Superior temporal gyrus (tissue), 1 donor: ENCODE measurements around the gene LSP1.
"Not testable (repeated sequence)": the region's sequence is repeated elsewhere in the genome, so short reads cannot be mapped to it uniquely, and the experiment has no call there.

Experiments used
- DNase-seq: peaks from one replicate; pipeline ENCODE4 v3.0.0-alpha.2; 2016; ENCODE audit errors: extremely low spot score

The LSP1 gene

DNA sequence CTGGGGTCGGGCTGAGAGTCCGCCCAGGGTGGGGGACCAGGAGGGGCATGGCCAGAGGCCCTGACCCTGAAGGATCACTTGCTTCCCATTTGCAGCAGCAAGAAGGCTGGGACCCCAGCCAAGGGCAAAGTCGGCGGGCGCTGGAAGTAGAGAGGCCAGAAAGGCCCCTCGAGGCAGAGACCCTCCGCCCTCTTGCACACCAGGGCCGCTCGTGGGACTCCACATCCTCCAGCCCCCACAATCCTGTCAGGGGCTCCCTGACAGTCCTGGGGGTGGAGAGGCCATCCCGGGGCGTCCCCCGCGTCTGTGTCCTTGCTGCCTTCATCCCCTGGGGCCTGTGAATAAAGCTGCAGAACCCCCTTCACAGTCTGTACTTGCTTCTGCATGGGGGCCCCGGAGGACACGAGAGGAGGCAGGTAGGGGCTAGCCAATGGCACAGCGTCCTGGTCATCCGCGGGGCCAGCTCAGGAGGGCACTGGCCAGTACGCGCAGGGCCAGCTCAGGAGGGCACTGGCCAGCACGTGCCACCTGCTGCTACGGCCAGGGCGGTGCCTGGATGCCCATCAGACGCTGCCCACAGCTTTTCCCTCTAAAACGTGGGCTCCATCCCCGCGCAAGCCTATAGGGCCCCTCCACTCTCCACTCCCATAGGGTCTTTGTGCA is 85.6 kb downstream of the LSP1 start:
- DNase-seq = no peak

DNA sequence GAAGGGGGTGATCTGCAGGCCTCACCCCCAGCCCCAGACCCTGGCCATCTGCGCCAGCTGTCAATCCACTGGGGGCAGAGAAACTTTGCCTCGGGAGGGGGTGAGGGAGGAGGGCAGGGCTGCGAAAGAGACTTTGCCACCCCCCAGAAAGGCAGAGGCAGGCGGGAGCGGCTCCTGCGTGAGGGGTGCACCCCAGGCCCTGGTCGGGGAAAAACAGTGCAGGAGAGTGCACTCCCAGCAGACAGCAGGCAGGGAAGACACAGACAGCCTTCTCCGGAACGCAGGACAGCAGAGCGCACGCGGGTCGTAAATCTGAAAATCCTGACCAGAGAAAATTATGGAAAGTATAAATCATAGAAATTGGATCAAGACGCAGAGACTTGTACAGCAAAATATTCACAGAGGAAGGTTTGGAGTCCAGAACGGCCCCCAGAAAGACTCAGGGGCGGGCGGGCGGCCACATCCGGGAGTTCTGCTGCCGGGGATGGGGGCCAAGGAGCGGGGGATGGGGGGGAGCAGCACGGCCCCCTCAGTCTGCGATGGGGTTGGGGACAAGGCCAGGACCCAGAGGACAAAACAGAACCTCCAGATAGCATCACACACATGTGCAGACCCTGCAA is 86.2 kb downstream of the LSP1 start:
- DNase-seq = no peak

DNA sequence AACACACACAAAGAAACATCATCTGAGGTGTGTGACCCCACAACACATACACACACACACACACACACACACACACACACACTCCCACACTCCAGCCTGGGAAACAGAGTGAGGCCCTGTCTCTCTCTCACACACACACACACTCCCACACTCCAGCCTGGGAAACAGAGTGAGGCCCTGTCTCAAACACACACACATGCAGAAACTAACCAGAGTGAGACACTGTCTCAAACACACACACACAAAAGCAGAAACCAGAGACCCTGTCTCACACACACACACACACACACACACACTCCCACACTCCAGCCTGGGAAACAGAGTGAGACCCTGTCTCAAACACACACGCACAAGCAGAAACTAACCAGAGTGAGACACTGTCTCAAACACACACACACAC is 86.9 kb downstream of the LSP1 start:
- not testable (repeated sequence) for DNase-seq
